ENCODE results near the gene IGLL5. TPM values are rescaled to one million over a fixed set of nuclear protein-coding genes. Genes with fewer than 3 reads are reported as not detected.
A peak's percentile ranks its signal among the peaks of the same experiment; 100 is the strongest.

Gene IGLL5
- total and polyA plus RNA-seq, 12 donors = 0.26 to 4.4 (median 0.71) TPM; not detected in 5

GRCh38 chr22:22927196-22927887 lies 39.7 kb downstream of the IGLL5 start:
- peaks cover 0 to 31% (median 10%) of the 10 kb centered on the region in 7 donors for H3K27me3 ChIP-seq
- H3K9me3 ChIP-seq = no peaks in the 10 kb centered on the region
- no peak overlapping the region for H3K4me3 ChIP-seq
- intact Hi-C loops (cut with DNase I) = no loop called here
- ATAC-seq (no peak), DNase-seq (no peak)
- 88% methylated on average over 21 of the region's 21 CpGs for WGBS, 2 donors
- TF ChIP-seq CTCF (IDR thresholded peaks at IDR 0.05) = no peak
- H3K27ac ChIP-seq = no peak overlapping the region
- H3K36me3 ChIP-seq = no peaks in the 10 kb centered on the region
- H3K4me1 ChIP-seq = peaks cover 0 to 14% (median 2%) of the 10 kb centered on the region in 9 donors

- H3K27me3 ChIP-seq = peaks cover 0 to 31% (median 10%) of the 10 kb centered on the region in 7 donors
- no peak overlapping the region for H3K4me3 ChIP-seq
- H3K4me1 ChIP-seq = peaks cover 0 to 14% (median 2%) of the 10 kb centered on the region in 9 donors
- ATAC-seq (peak in 2 of 8 donors; percentile 8 to 12), DNase-seq (no peak)
- H3K27ac ChIP-seq = no peak overlapping the region
- H3K36me3 ChIP-seq = no peaks in the 10 kb centered on the region
- TF ChIP-seq CTCF (IDR thresholded peaks at IDR 0.05) = no peak
- intact Hi-C loops (cut with DNase I) = no loop called here
- 73 to 74% methylated on average over 7 of the region's 7 CpGs for WGBS, 2 donors
- H3K9me3 ChIP-seq = no peaks in the 10 kb centered on the region
These were observed 40.5 kb downstream of the IGLL5 start for GRCh38 chr22:22927888-22928665.

GRCh38 chr22:22928666-22929380 lies 41.2 kb downstream of the IGLL5 start:
- peaks cover 0 to 14% (median 2%) of the 10 kb centered on the region in 9 donors for H3K4me1 ChIP-seq
- ATAC-seq (peak; percentile 49 to 86 (median 77)), DNase-seq (peak; percentile 30 to 35)
- peak overlapping the region in 1 of 10 donors; percentile 38 for H3K27ac ChIP-seq
- intact Hi-C loops (cut with DNase I) = no loop called here
- TF ChIP-seq CTCF (IDR thresholded peaks at IDR 0.05) = no peak
- WGBS, 2 donors = 57 to 61% methylated on average over 11 of the region's 11 CpGs
- H3K27me3 ChIP-seq = peaks cover 0 to 29% (median 10%) of the 10 kb centered on the region in 7 donors
- no peaks in the 10 kb centered on the region for H3K9me3 ChIP-seq
- H3K36me3 ChIP-seq = no peaks in the 10 kb centered on the region
- H3K4me3 ChIP-seq = no peak overlapping the region

Measured in heart right ventricle (tissue), 16 donors.